Left ventricle myocardium inferior (tissue), 1 donor: ENCODE results near the gene RAI1. TPM values are rescaled to one million over a fixed set of nuclear protein-coding genes. Genes with fewer than 3 reads are reported as not detected.

ENCODE experiments used
- DNase-seq: peaks from one replicate; pipeline ENCODE4 v3.0.0-alpha.2; 2020
- H3K27ac ChIP-seq: fragments of 200-600 bp; replicated peaks from 2 replicates; pipeline ENCODE4 v1.8.0; 2021
- H3K27me3 ChIP-seq: fragments of 200-600 bp; 2 replicates; pipeline ENCODE4 v1.8.0; 2021; ENCODE audit warnings: low read depth
- H3K36me3 ChIP-seq: fragments of 200-600 bp; 2 replicates; pipeline ENCODE4 v1.8.0; 2021
- H3K4me1 ChIP-seq: fragments of 200-600 bp; 2 replicates; pipeline ENCODE4 v1.8.0; 2021
- H3K4me3 ChIP-seq: fragments of 200-600 bp; 2 replicates; pipeline ENCODE4 v1.8.0; 2021; ENCODE audit warnings: mild to moderate bottlenecking, moderate library complexity
- H3K9me3 ChIP-seq: fragments of 200-600 bp; replicated peaks from 2 replicates; pipeline ENCODE4 v1.8.0; 2021
- intact Hi-C: fragments of 100-400 bp; cut with micrococcal nuclease; formaldehyde crosslinking; loops from one replicate; pipeline ENCODE4 v1.11.0; 2022
- total RNA-seq: library from RNA; stranded (reverse); fragmentation: NEBNext Ultra II Directional; extraction: Animal tissue kit (Norgen Biotek cat#: 25700); gene quantifications from one replicate; pipeline ENCODE4 v1.2.1, GENCODE V29; 2021
- TF ChIP-seq, protein P1 (sequence below): fragments of 200-600 bp; IDR thresholded peaks from 2 replicates; pipeline ENCODE4 v1.8.0; 2021; ENCODE audit warnings: antibody characterized with exemption, mild to moderate bottlenecking, borderline replicate concordance
- donor health status: DM: no; HTN: yes; CAD: no; lungs with severe emphysema.

RAI1 gene
- total RNA-seq, 1 donor from 2014 or later = 22.5 TPM

DNA sequence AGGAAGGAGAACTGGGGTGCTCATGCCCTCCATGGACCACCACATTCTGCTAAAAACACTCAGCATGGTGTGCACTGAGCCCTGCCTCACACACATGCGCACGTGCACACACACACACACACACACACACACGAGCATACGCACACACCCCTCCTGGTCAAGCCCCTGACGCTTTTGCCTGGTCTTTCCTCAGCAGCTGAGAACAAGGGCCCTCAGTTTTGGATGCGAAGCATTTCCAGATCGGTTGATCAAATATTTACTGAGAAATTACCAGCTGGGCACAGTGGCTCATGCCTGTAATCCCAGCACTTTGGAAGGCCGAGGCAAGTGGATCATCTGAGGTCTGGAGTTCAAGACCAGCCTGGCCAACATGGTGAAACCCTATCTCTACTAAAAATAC is 20.1 kb upstream of the RAI1 start:
- H3K27ac ChIP-seq = no peak overlapping the region
- TF ChIP-seq, protein P1, sequence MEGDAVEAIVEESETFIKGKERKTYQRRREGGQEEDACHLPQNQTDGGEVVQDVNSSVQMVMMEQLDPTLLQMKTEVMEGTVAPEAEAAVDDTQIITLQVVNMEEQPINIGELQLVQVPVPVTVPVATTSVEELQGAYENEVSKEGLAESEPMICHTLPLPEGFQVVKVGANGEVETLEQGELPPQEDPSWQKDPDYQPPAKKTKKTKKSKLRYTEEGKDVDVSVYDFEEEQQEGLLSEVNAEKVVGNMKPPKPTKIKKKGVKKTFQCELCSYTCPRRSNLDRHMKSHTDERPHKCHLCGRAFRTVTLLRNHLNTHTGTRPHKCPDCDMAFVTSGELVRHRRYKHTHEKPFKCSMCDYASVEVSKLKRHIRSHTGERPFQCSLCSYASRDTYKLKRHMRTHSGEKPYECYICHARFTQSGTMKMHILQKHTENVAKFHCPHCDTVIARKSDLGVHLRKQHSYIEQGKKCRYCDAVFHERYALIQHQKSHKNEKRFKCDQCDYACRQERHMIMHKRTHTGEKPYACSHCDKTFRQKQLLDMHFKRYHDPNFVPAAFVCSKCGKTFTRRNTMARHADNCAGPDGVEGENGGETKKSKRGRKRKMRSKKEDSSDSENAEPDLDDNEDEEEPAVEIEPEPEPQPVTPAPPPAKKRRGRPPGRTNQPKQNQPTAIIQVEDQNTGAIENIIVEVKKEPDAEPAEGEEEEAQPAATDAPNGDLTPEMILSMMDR = no peak
- intact Hi-C loops = no loop called here
- H3K27me3 ChIP-seq = no peaks in the 10 kb centered on the region
- H3K4me3 ChIP-seq = no peak overlapping the region
- no peaks in the 10 kb centered on the region for H3K4me1 ChIP-seq
- DNase-seq = no peak
- H3K9me3 ChIP-seq = peaks cover 30% of the 10 kb centered on the region
- no peaks in the 10 kb centered on the region for H3K36me3 ChIP-seq

DNA sequence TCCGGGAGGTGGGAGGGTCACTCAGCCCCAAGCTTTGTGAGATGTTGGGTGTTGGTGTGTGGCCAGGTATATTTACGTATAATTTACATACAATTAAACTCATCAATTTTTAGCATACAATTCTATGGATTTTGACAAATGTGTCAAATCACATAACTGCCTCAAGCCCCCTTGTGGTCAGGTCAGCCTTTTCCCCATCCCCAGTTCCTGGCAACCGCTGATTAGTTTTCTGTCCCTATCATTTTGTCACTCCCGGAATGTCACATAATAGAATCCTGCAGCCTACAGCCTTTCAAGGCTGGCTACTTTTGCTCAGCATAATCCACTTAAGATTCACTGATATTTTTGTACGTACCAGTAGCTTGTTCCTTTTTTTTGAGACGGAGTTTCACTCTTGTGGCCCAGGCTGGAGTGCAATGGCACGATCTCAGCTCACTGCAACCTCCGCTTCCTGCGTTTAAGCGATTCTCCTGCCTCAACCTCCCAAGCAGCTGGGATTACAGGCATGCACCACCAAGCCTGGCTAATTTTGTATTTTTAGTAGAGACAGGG is 19.3 kb upstream of the RAI1 start:
- Histone ChIP-seq H3K36me3 (no peaks in the 10 kb centered on the region), H3K27ac (no peak overlapping the region), H3K9me3 (peaks cover 28% of the 10 kb centered on the region), H3K4me1 (no peaks in the 10 kb centered on the region), H3K27me3 (no peaks in the 10 kb centered on the region), H3K4me3 (no peak overlapping the region)
- TF ChIP-seq, protein P1 = no peak
- no peak for DNase-seq
- intact Hi-C loops = no loop called here

DNA sequence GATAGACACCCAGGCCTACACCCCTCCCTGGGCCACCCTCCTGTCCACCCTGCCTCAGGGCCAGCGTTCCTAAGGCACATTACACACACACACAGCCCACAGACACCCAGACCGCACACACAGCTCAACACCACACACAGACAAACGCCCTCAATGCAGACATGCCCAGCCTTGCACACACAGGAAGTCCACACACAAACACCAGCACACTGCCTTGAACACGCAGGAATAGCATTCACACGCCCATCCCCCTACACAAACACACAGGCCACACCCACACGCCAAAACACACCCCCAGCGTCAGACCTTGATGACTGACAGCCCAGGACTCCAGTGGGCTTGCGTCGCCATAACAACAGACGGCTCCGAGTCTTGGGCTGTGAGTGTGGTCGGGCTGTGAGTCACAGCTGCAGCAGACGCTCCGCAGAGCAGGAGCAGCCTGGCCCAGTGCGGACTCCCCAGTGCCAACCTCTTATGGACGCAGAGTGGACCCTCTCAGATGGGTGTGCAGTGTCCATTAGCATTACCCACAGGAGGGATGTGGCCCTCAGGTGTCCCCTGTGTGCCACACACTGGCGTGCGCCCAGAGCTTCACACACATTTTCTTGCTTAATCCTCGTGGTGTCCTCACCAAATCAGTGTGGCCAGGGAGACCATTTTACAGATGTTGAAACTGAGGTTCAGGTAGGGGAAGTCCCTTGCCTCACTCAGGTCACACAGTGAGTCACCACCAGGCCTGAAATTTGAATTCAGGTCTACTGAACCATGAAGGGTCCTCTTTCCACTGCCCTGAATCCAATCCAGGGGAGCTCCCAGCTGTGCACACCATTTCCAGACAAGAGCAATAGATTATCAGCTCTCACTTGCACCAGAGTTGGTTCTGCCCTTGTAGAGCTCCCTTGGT is 17.8 kb upstream of the RAI1 start:
- no peaks in the 10 kb centered on the region for H3K27me3 ChIP-seq
- TF ChIP-seq, protein P1 = no peak
- peaks cover 14% of the 10 kb centered on the region for H3K9me3 ChIP-seq
- DNase-seq = peak; percentile 29
- H3K36me3 ChIP-seq = no peaks in the 10 kb centered on the region
- H3K27ac ChIP-seq = no peak overlapping the region
- no peaks in the 10 kb centered on the region for H3K4me1 ChIP-seq
- H3K4me3 ChIP-seq = no peak overlapping the region
- intact Hi-C loops = no loop called here

DNA sequence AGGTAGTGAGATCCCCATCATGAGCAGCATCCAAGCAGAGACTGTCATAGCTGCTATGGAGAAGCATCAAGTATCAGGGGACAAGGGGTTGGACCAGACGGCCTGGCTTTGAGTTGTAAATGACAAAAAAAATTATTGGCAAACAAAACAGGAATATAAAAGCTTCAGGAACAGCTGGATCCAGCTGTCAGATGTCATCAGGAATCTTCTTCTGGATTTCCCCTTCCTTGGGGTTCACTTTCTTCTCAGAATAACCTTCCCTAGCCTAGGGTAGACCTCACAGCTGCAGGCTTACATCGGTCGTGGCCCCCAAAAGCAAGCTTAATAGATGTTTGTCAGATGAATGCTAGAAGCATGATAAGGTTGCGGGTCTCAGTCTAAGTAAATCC is 17.2 kb upstream of the RAI1 start:
- Histone ChIP-seq H3K4me3 (no peak overlapping the region), H3K9me3 (peaks cover 8% of the 10 kb centered on the region), H3K4me1 (no peaks in the 10 kb centered on the region), H3K27me3 (no peaks in the 10 kb centered on the region), H3K36me3 (no peaks in the 10 kb centered on the region), H3K27ac (no peak overlapping the region)
- intact Hi-C loops = no loop called here
- TF ChIP-seq, protein P1 = no peak
- no peak for DNase-seq

DNA sequence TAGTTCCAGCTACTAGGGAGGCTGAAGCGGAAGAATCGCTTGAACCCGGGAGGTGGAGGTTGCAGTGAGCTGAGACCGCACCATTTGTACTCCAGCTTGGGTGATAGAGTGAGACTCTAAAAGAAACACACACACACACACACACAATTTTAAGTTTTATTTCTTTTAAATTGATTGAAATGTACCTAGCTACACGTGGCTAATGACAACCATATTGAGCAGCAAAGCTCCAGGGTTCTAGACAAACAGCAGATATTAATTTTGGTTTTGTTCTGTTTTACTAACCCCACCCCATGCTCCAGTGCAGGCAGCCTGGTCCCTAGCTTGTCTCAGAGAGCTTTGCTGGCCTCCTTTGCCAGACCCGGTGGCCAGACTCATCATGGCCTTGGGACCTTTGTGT is 16.0 kb upstream of the RAI1 start:
- Histone ChIP-seq H3K36me3 (no peaks in the 10 kb centered on the region), H3K9me3 (no peaks in the 10 kb centered on the region), H3K4me3 (no peak overlapping the region), H3K27me3 (no peaks in the 10 kb centered on the region), H3K27ac (no peak overlapping the region), H3K4me1 (no peaks in the 10 kb centered on the region)
- no peak for DNase-seq
- intact Hi-C loops = no loop called here
- TF ChIP-seq, protein P1 = no peak
